Ovary (tissue), 3 donors: ENCODE measurements around the gene SLC1A2.

Source experiments
- POLR2A ChIP-seq: fragments of 450-650 bp; IDR thresholded peaks from one replicate; pipeline ENCODE4 v1.6.1; 2017; ENCODE audit warnings: antibody characterized with exemption, mild to moderate bottlenecking, moderate library complexity
- TF ChIP-seq, protein P1 (sequence below), 3 donors: fragments of 450-650 bp in 2 of 3; fragments of 200-600 bp in 1 of 3; IDR thresholded peaks; one replicate each; pipeline versions ENCODE4 v1.5.1 to v1.8.0; 2016 to 2022; ENCODE audit warnings: antibody characterized with exemption in 3 of 3, mild to moderate bottlenecking in 1 of 3
- donor health status: DM: no; HTN: no; CAD: no.

DNA sequence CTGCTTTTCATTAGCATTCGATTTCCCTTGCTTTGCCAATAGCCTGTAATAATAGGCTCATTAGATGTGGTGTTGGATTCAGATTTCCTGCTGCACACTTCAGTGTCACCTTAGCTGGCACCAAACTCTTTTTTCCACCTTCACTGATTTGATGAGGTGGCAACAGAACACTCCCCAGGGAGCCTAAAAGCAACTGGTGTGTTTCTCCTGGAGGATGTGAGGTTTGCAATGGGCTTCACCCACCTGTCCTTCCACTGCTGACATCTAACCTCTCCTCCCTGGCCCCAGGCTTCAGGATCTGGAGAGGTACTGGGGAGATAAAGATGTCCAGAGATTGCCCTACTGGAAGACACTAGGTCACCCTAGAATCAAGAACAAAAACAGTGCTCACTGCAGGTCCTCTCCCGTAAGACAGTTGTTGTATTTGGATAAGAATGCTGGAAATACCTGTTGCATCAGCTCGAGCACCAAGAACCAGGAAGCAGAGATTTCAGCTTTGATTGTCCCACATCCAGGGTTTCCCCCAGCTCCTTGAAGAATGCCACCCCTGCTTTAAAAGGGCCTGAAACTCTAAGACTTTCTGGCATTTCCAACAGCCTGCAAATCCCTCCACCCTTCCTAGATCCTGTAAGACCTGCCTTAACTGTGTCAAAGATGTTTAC is 96.9 kb downstream of the SLC1A2 start:
- TF ChIP-seq, protein P1, sequence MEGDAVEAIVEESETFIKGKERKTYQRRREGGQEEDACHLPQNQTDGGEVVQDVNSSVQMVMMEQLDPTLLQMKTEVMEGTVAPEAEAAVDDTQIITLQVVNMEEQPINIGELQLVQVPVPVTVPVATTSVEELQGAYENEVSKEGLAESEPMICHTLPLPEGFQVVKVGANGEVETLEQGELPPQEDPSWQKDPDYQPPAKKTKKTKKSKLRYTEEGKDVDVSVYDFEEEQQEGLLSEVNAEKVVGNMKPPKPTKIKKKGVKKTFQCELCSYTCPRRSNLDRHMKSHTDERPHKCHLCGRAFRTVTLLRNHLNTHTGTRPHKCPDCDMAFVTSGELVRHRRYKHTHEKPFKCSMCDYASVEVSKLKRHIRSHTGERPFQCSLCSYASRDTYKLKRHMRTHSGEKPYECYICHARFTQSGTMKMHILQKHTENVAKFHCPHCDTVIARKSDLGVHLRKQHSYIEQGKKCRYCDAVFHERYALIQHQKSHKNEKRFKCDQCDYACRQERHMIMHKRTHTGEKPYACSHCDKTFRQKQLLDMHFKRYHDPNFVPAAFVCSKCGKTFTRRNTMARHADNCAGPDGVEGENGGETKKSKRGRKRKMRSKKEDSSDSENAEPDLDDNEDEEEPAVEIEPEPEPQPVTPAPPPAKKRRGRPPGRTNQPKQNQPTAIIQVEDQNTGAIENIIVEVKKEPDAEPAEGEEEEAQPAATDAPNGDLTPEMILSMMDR (IDR thresholded peaks at IDR 0.05), result no peak
- TF ChIP-seq POLR2A, result no peak
